Aorta (tissue), 5 donors: ENCODE measurements around the gene PITX3. TPM values are rescaled to one million over a fixed set of nuclear protein-coding genes. Genes with fewer than 3 reads are reported as not detected.
"Not testable (repeated sequence)": the region's sequence is repeated elsewhere in the genome, so short reads cannot be mapped to it uniquely, and the experiment has no call there.

Experiments used
- ATAC-seq: fragments of 200-7000 bp; cut with Tn5 transposase; one replicate; pipeline ENCODE4 v1.9.1; 2022; ENCODE audit warnings: moderate library complexity; ENCODE audit not compliant: low FRiP score
- DNase-seq, 2 donors: peaks; one replicate each; pipeline ENCODE4 v3.0.0-alpha.2; 2020
- H3K27ac ChIP-seq, 2 donors: one replicate each; pipeline ENCODE4 v1.5.1; 2013; ENCODE audit warnings: low read length in 2 of 2, mild to moderate bottlenecking in 2 of 2, moderate library complexity in 2 of 2, control low read depth in 1 of 2, inconsistent platforms in 1 of 2, low read depth in 1 of 2
- H3K27me3 ChIP-seq, 2 donors: one replicate each; pipeline ENCODE4 v1.6.1; 2013; ENCODE audit warnings: control low read depth in 1 of 2, low read length in 1 of 2, mild to moderate bottlenecking in 1 of 2, moderate library complexity in 1 of 2; ENCODE audit not compliant: insufficient read depth in 2 of 2, control insufficient read depth in 1 of 2
- H3K36me3 ChIP-seq, 2 donors: one replicate each; pipeline ENCODE4 v1.6.1; 2013; ENCODE audit warnings: control low read depth in 1 of 2, low read length in 1 of 2, mild to moderate bottlenecking in 1 of 2; ENCODE audit not compliant: insufficient read depth in 2 of 2, control insufficient read depth in 1 of 2
- H3K4me1 ChIP-seq, 2 donors: one replicate each; pipeline ENCODE4 v1.6.1; 2013; ENCODE audit warnings: low read length in 2 of 2, control low read depth in 1 of 2, mild to moderate bottlenecking in 1 of 2, moderate library complexity in 1 of 2; ENCODE audit not compliant: insufficient read depth in 2 of 2, control insufficient read depth in 1 of 2
- H3K4me3 ChIP-seq, 2 donors: one replicate each; pipeline ENCODE4 v1.5.1; 2013; ENCODE audit warnings: low read length in 2 of 2, control low read depth in 1 of 2, mild to moderate bottlenecking in 1 of 2
- H3K9me3 ChIP-seq: one replicate; pipeline ENCODE4 v1.6.1; 2013; ENCODE audit warnings: mild to moderate bottlenecking, low read length; ENCODE audit not compliant: control insufficient read depth
- WGBS, 2 donors: extraction: QIAGEN DNeasy Blood & Tissue Kit; methylation state at CpG; one replicate each; pipeline ENCODE4 v1.1.7; 2013; 5-methylcytosine and 5-hydroxymethylcytosine counted together
- intact Hi-C, 2 donors: fragments of 100-400 bp; cut with DNase I; formaldehyde crosslinking; loops; one replicate each; pipeline versions ENCODE4 v1.14.2 to v1.15.0; 2022
- polyA plus RNA-seq, 2 donors: library from polyadenylated mRNA; stranded (reverse); fragments of 200-250 nt; gene quantifications; one replicate each; pipeline ENCODE4 v1.2.3, GENCODE V29; 2013
- total RNA-seq, 2 donors: library from RNA; stranded (reverse); fragmentation: NEBNext Ultra II Directional; extraction: Animal tissue kit (Norgen Biotek cat#: 25700); gene quantifications; one replicate each; pipeline ENCODE4 v1.2.1, GENCODE V29; 2021
- donor health status: healthy with polysubstance abuse.
- donor health status: Bipolar disorder and iron deficiency.
- donor health status: DM: no; HTN: no; CAD: no.
- donor health status: DM: no; HTN: no; CAD: no.
- donor health status: DM: yes; HTN: yes; CAD: no.

Gene PITX3
- total and polyA plus RNA-seq, 4 donors, result 0.13 TPM; not detected in 3

- DNase-seq, result peak in 1 of 2 donors; percentile 36
- ATAC-seq, result no peak
- Histone ChIP-seq H3K27ac (no peak overlapping the region), H3K36me3 (no peaks in the 10 kb centered on the region), H3K4me1 (no peaks in the 10 kb centered on the region), H3K27me3 (no peaks in the 10 kb centered on the region), H3K4me3 (no peak overlapping the region), H3K9me3 (no peaks in the 10 kb centered on the region)
- 65 to 66% methylated on average over 8 of the region's 8 CpGs for WGBS, 2 donors
- intact Hi-C loops, result loop anchor here (5.0 kb wide), 2 partner anchors 59 to 171 kb away; partner anchors contain the start of gene NFKB2 (in 1 of the 2)
Observed at GRCh38 chr10:102226542-102226870, 14.8 kb downstream of the PITX3 start.

GRCh38 chr10:102225646-102226541 is 15.4 kb downstream of the PITX3 start, which contains the start of gene ELOVL3:
TSS of gene ELOVL3 (plus strand) at chr10:102226299. CDS start at chr10:102226549, 250 bp downstream.
- DNase-seq, result peak; percentile 97
- Histone ChIP-seq H3K4me3 (no peak within 1 kb of the TSS), H3K27ac (no peak within 1 kb of the TSS), H3K9me3 (no peaks in the 10 kb centered on the region), H3K4me1 (no peaks in the 10 kb centered on the region), H3K36me3 (no peaks in the 10 kb centered on the region), H3K27me3 (no peaks in the 10 kb centered on the region)
- intact Hi-C loops, result loop anchor here (5.0 kb wide), 2 partner anchors 59 to 171 kb away; partner anchors contain the start of gene NFKB2 (in 1 of the 2)
- 4 to 6% methylated on average over 47 of the region's 47 CpGs for WGBS, 2 donors
- peak; percentile 95 for ATAC-seq

GRCh38 chr10:102222797-102223196 is 18.5 kb downstream of the PITX3 start:
- DNase-seq (no peak), ATAC-seq (no peak)
- intact Hi-C loops, result no loop called here
- Histone ChIP-seq H3K36me3 (no peaks in the 10 kb centered on the region), H3K27ac (no peak overlapping the region), H3K9me3 (no peaks in the 10 kb centered on the region), H3K27me3 (no peaks in the 10 kb centered on the region), H3K4me1 (no peaks in the 10 kb centered on the region), H3K4me3 (no peak overlapping the region)
- 84 to 88% methylated on average over 5 of the region's 5 CpGs for WGBS, 2 donors

- ATAC-seq, result no peak
- intact Hi-C loops, result no loop called here
- Histone ChIP-seq H3K4me3 (no peak overlapping the region), H3K27me3 (no peaks in the 10 kb centered on the region), H3K9me3 (no peaks in the 10 kb centered on the region), H3K36me3 (no peaks in the 10 kb centered on the region), H3K27ac (no peak overlapping the region), H3K4me1 (no peaks in the 10 kb centered on the region)
- no peak for DNase-seq
Observed at GRCh38 chr10:102220612-102221011, 20.7 kb downstream of the PITX3 start.

GRCh38 chr10:102219370-102219769 is 21.9 kb downstream of the PITX3 start:
- 75 to 77% methylated on average over 5 of the region's 5 CpGs for WGBS, 2 donors
- intact Hi-C loops, result no loop called here

GRCh38 chr10:102213599-102213998 is 27.7 kb downstream of the PITX3 start:
- DNase-seq, ATAC-seq, H3K4me1 ChIP-seq, H3K9me3 ChIP-seq, H3K36me3 ChIP-seq, H3K27ac ChIP-seq, intact Hi-C loops, H3K27me3 ChIP-seq, H3K4me3 ChIP-seq: not testable (repeated sequence)
- 77 to 91% methylated on average over 4 of the region's 4 CpGs for WGBS, 2 donors

More at GRCh38 chr10:102219370-102219769, 21.9 kb downstream of the PITX3 start:
- no peak overlapping the region for H3K27ac ChIP-seq
- no peaks in the 10 kb centered on the region for H3K9me3 ChIP-seq
- no peak for ATAC-seq
- no peak overlapping the region for H3K4me3 ChIP-seq
- H3K27me3 ChIP-seq, result no peaks in the 10 kb centered on the region
- no peaks in the 10 kb centered on the region for H3K36me3 ChIP-seq
- DNase-seq, result no peak
- H3K4me1 ChIP-seq, result no peaks in the 10 kb centered on the region

- WGBS, 2 donors, result 89 to 91% methylated on average over 3 of the region's 3 CpGs
- DNase-seq (no peak), ATAC-seq (no peak)
- Histone ChIP-seq H3K4me1 (no peaks in the 10 kb centered on the region), H3K27ac (no peak overlapping the region), H3K4me3 (no peak overlapping the region), H3K36me3 (no peaks in the 10 kb centered on the region), H3K27me3 (no peaks in the 10 kb centered on the region), H3K9me3 (no peaks in the 10 kb centered on the region)
- intact Hi-C loops, result no loop called here
Observed at GRCh38 chr10:102211615-102212299, 29.6 kb downstream of the PITX3 start.

- DNase-seq (no peak), ATAC-seq (no peak)
- intact Hi-C loops, result no loop called here
- H3K9me3 ChIP-seq, result peaks cover 6% of the 10 kb centered on the region
- WGBS, 2 donors, result 11 to 21% methylated on average over 5 of the region's 5 CpGs
- H3K4me1 ChIP-seq, result no peaks in the 10 kb centered on the region
- H3K27me3 ChIP-seq, result peaks cover 0 to 2% of the 10 kb centered on the region in 2 donors
- no peak overlapping the region for H3K27ac ChIP-seq
- H3K4me3 ChIP-seq, result no peak overlapping the region
- H3K36me3 ChIP-seq, result no peaks in the 10 kb centered on the region
Observed at GRCh38 chr10:102208311-102209035, 32.8 kb downstream of the PITX3 start.
